ENCODE results near the gene PWP2. TPM values are rescaled to one million over a fixed set of nuclear protein-coding genes. Genes with fewer than 3 reads are reported as not detected.
"Not testable (repeated sequence)": the region's sequence is repeated elsewhere in the genome, so short reads cannot be mapped to it uniquely, and the experiment has no call there.

Gene PWP2
- total and polyA plus RNA-seq, 4 donors, result 0.66 to 8.4 (median 2.7) TPM

GRCh38 chr21:44093761-44094160, 13.4 kb upstream of the PWP2 start:
- Histone ChIP-seq H3K9ac (ENCODE audit: low read depth in 1 of 2, low read length in 2 of 2) (no peak overlapping the region), H3K9me3 (ENCODE audit: control insufficient read depth in 4 of 4, low read length in 3 of 4) (no peaks in the 10 kb centered on the region), H3K4me1 (ENCODE audit: control insufficient read depth in 4 of 4, insufficient read depth in 4 of 4, low read length in 3 of 4) (peaks cover under 1 to 10% (median 6%) of the 10 kb centered on the region in 4 donors), H3K36me3 (ENCODE audit: control insufficient read depth in 4 of 4, insufficient read depth in 3 of 4, low read depth in 1 of 4, low read length in 3 of 4) (peaks cover 18 to 24% (median 21%) of the 10 kb centered on the region in 4 donors), H3K27ac (ENCODE audit: low read depth in 1 of 2, low read length in 2 of 2) (no peak overlapping the region), H3K27me3 (ENCODE audit: control insufficient read depth in 4 of 4, insufficient read depth in 4 of 4, low read length in 3 of 4) (no peaks in the 10 kb centered on the region), H3K4me3 (ENCODE audit: low read depth in 1 of 3, low read length in 3 of 3) (no peak overlapping the region)
- TF ChIP-seq RXRA (IDR thresholded peaks at IDR 0.05) (no peak), HNF4G (IDR thresholded peaks at IDR 0.05) (no peak), YY1 (IDR thresholded peaks at IDR 0.05) (no peak)
- TF ChIP-seq, protein P1, sequence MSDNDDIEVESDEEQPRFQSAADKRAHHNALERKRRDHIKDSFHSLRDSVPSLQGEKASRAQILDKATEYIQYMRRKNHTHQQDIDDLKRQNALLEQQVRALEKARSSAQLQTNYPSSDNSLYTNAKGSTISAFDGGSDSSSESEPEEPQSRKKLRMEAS (IDR thresholded peaks at IDR 0.05), result no peak
- no peak for DNase-seq (ENCODE audit: low spot score)
- 92% methylated on average over 9 of the region's 9 CpGs for WGBS

GRCh38 chr21:44094832-44095231, 12.4 kb upstream of the PWP2 start:
- Histone ChIP-seq H3K4me3 (ENCODE audit: low read depth in 1 of 3, low read length in 3 of 3) (no peak overlapping the region), H3K4me1 (ENCODE audit: control insufficient read depth in 4 of 4, insufficient read depth in 4 of 4, low read length in 3 of 4) (no peaks in the 10 kb centered on the region), H3K9ac (ENCODE audit: low read depth in 1 of 2, low read length in 2 of 2) (no peak overlapping the region), H3K9me3 (ENCODE audit: control insufficient read depth in 4 of 4, low read length in 3 of 4) (no peaks in the 10 kb centered on the region), H3K36me3 (ENCODE audit: control insufficient read depth in 4 of 4, insufficient read depth in 3 of 4, low read depth in 1 of 4, low read length in 3 of 4) (peaks cover 18 to 22% (median 21%) of the 10 kb centered on the region in 4 donors), H3K27ac (ENCODE audit: low read depth in 1 of 2, low read length in 2 of 2) (no peak overlapping the region), H3K27me3 (ENCODE audit: control insufficient read depth in 4 of 4, insufficient read depth in 4 of 4, low read length in 3 of 4) (no peaks in the 10 kb centered on the region)
- WGBS, result 80% methylated on average over 1 of the region's 1 CpG
- no peak for DNase-seq (ENCODE audit: low spot score)
- TF ChIP-seq SP1 (IDR thresholded peaks at IDR 0.05), result no peak
- TF ChIP-seq, protein P1 (IDR thresholded peaks at IDR 0.05), result no peak
- no peak for TF ChIP-seq HNF4G (IDR thresholded peaks at IDR 0.05)
- TF ChIP-seq YY1 (IDR thresholded peaks at IDR 0.05), result no peak
- no peak for TF ChIP-seq HNF4A (conservative IDR thresholded peaks at IDR 0.05)
- no peak for TF ChIP-seq GABPA (IDR thresholded peaks at IDR 0.05 in 1 of 2, conservative IDR thresholded peaks at IDR 0.05 in 1 of 2)
- no peak for TF ChIP-seq RXRA (IDR thresholded peaks at IDR 0.05)
- no peak for TF ChIP-seq FOXA1 (IDR thresholded peaks at IDR 0.05)
- no peak for TF ChIP-seq NR2F2 (IDR thresholded peaks at IDR 0.05)
- TF ChIP-seq, protein P2, sequence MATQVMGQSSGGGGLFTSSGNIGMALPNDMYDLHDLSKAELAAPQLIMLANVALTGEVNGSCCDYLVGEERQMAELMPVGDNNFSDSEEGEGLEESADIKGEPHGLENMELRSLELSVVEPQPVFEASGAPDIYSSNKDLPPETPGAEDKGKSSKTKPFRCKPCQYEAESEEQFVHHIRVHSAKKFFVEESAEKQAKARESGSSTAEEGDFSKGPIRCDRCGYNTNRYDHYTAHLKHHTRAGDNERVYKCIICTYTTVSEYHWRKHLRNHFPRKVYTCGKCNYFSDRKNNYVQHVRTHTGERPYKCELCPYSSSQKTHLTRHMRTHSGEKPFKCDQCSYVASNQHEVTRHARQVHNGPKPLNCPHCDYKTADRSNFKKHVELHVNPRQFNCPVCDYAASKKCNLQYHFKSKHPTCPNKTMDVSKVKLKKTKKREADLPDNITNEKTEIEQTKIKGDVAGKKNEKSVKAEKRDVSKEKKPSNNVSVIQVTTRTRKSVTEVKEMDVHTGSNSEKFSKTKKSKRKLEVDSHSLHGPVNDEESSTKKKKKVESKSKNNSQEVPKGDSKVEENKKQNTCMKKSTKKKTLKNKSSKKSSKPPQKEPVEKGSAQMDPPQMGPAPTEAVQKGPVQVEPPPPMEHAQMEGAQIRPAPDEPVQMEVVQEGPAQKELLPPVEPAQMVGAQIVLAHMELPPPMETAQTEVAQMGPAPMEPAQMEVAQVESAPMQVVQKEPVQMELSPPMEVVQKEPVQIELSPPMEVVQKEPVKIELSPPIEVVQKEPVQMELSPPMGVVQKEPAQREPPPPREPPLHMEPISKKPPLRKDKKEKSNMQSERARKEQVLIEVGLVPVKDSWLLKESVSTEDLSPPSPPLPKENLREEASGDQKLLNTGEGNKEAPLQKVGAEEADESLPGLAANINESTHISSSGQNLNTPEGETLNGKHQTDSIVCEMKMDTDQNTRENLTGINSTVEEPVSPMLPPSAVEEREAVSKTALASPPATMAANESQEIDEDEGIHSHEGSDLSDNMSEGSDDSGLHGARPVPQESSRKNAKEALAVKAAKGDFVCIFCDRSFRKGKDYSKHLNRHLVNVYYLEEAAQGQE (IDR thresholded peaks at IDR 0.05), result no peak

DNA sequence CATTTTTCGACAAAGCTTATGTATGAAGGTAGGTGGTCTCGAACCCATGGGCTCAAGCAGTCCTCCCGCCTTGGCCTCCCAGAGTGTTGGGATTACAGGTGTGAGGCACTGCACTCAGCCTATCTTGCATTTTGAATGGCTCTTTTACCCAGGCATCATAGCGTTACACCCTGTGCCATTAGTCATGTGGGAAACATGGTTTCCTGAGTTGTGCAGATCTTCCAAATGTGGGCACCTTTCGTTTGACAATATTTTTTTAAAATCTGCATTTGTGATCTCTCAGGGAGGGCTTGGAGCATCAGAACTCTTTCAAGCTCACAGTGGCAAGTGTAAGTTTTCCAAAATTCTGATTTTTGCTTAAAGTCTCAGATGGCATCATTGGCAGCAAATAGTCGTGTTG, 8.7 kb upstream of the PWP2 start:
- not testable (repeated sequence) for H3K9me3 ChIP-seq (ENCODE audit: control insufficient read depth in 4 of 4, low read length in 3 of 4); DNase-seq (ENCODE audit: low spot score); H3K36me3 ChIP-seq (ENCODE audit: control insufficient read depth in 4 of 4, insufficient read depth in 3 of 4, low read depth in 1 of 4, low read length in 3 of 4); H3K9ac ChIP-seq (ENCODE audit: low read depth in 1 of 2, low read length in 2 of 2); H3K27ac ChIP-seq (ENCODE audit: low read depth in 1 of 2, low read length in 2 of 2); H3K4me1 ChIP-seq (ENCODE audit: control insufficient read depth in 4 of 4, insufficient read depth in 4 of 4, low read length in 3 of 4); H3K27me3 ChIP-seq (ENCODE audit: control insufficient read depth in 4 of 4, insufficient read depth in 4 of 4, low read length in 3 of 4); H3K4me3 ChIP-seq (ENCODE audit: low read depth in 1 of 3, low read length in 3 of 3)
- WGBS, result no CpG with 5 or more reads among the region's 6 CpGs

DNA sequence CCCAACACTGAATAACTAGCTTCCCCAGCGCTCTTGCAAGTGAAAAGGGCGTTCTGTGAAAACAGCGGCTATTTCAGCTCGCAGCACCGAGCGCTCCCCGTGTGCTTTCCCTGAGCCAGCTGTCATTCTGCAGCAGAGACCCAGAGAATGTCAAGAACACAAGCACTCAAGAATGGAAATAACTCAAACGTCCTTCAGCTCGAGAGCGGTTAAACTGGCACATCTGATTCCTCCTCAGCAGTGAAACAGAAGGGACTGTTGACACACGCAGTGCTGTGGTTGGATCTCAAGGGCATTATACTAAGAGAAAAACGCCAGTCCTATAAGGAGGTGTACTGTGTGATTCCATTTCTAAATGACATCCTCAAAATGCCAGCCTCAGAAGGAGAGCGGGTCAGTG, 8.2 kb upstream of the PWP2 start:
- H3K27ac ChIP-seq (ENCODE audit: low read depth in 1 of 2, low read length in 2 of 2); H3K36me3 ChIP-seq (ENCODE audit: control insufficient read depth in 4 of 4, insufficient read depth in 3 of 4, low read depth in 1 of 4, low read length in 3 of 4); H3K9ac ChIP-seq (ENCODE audit: low read depth in 1 of 2, low read length in 2 of 2); DNase-seq (ENCODE audit: low spot score); H3K27me3 ChIP-seq (ENCODE audit: control insufficient read depth in 4 of 4, insufficient read depth in 4 of 4, low read length in 3 of 4); H3K4me3 ChIP-seq (ENCODE audit: low read depth in 1 of 3, low read length in 3 of 3); H3K9me3 ChIP-seq (ENCODE audit: control insufficient read depth in 4 of 4, low read length in 3 of 4); H3K4me1 ChIP-seq (ENCODE audit: control insufficient read depth in 4 of 4, insufficient read depth in 4 of 4, low read length in 3 of 4): not testable (repeated sequence)
- WGBS, result no CpG with 5 or more reads among the region's 13 CpGs

DNA sequence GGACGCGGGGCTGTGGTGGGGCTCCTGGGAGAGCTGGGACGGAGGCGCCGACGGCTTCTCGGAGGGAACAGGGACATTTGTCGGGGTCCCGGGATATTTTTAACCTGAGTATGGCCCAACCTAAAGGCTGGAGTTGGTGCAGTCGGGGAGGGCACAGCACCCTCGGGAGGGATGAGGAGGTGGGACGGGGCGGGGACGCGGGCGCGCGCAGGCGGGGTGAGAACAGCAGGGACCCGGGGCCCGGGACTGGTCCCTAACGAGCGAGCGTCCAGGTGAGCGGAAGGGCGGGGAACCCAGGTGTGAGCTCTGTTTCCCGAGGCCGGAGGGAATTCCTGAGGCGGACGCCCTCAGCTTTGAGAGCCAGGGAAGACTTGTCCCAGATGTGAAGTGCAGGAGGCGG, 390 bp downstream of the PWP2 start:
- H3K36me3 ChIP-seq (ENCODE audit: control insufficient read depth in 4 of 4, insufficient read depth in 3 of 4, low read depth in 1 of 4, low read length in 3 of 4); H3K9me3 ChIP-seq (ENCODE audit: control insufficient read depth in 4 of 4, low read length in 3 of 4); H3K27ac ChIP-seq (ENCODE audit: low read depth in 1 of 2, low read length in 2 of 2); H3K27me3 ChIP-seq (ENCODE audit: control insufficient read depth in 4 of 4, insufficient read depth in 4 of 4, low read length in 3 of 4); H3K4me1 ChIP-seq (ENCODE audit: control insufficient read depth in 4 of 4, insufficient read depth in 4 of 4, low read length in 3 of 4); DNase-seq (ENCODE audit: low spot score); H3K9ac ChIP-seq (ENCODE audit: low read depth in 1 of 2, low read length in 2 of 2); H3K4me3 ChIP-seq (ENCODE audit: low read depth in 1 of 3, low read length in 3 of 3): not testable (repeated sequence)
- no CpG with 5 or more reads among the region's 31 CpGs for WGBS

- H3K9ac ChIP-seq (ENCODE audit: low read depth in 1 of 2, low read length in 2 of 2), result not testable (repeated sequence)
These were observed 6.6 kb downstream of the PWP2 start for GRCh38 chr21:44113702-44114371.

More at GRCh38 chr21:44113702-44114371, 6.6 kb downstream of the PWP2 start:
- not testable (repeated sequence) for DNase-seq (ENCODE audit: low spot score); H3K36me3 ChIP-seq (ENCODE audit: control insufficient read depth in 4 of 4, insufficient read depth in 3 of 4, low read depth in 1 of 4, low read length in 3 of 4); H3K4me1 ChIP-seq (ENCODE audit: control insufficient read depth in 4 of 4, insufficient read depth in 4 of 4, low read length in 3 of 4); H3K27ac ChIP-seq (ENCODE audit: low read depth in 1 of 2, low read length in 2 of 2); H3K27me3 ChIP-seq (ENCODE audit: control insufficient read depth in 4 of 4, insufficient read depth in 4 of 4, low read length in 3 of 4); H3K9me3 ChIP-seq (ENCODE audit: control insufficient read depth in 4 of 4, low read length in 3 of 4); H3K4me3 ChIP-seq (ENCODE audit: low read depth in 1 of 3, low read length in 3 of 3)
- WGBS, result no CpG with 5 or more reads among the region's 33 CpGs

Measured in liver (tissue), 9 donors.